NCI-H2227 (cell line): ENCODE data around the gene AQP12B.

Experiments used
- DNase-seq: peaks from one replicate; lab custom pipeline; 2025; ENCODE audit not compliant: unreplicated experiment; lab: John Stamatoyannopoulos, UW

The AQP12B gene

GRCh38 chr2:240636563-240637115 lies 46.0 kb downstream of the AQP12B start:
- no peak for DNase-seq

GRCh38 chr2:240635998-240636547 lies 46.6 kb downstream of the AQP12B start:
- no peak for DNase-seq

- DNase-seq, result no peak
Observed at GRCh38 chr2:240635121-240635997, 47.3 kb downstream of the AQP12B start.

- no peak for DNase-seq
Observed at GRCh38 chr2:240632306-240632721, 50.4 kb downstream of the AQP12B start.

GRCh38 chr2:240631548-240632305 lies 51.0 kb downstream of the AQP12B start:
- DNase-seq, result no peak

GRCh38 chr2:240630771-240631547 lies 51.7 kb downstream of the AQP12B start:
- DNase-seq, result no peak

GRCh38 chr2:240629968-240630770 lies 52.5 kb downstream of the AQP12B start:
- DNase-seq, result no peak

GRCh38 chr2:240629619-240629967 lies 53.1 kb downstream of the AQP12B start:
- DNase-seq, result no peak

GRCh38 chr2:240628808-240629618 lies 53.7 kb downstream of the AQP12B start:
- DNase-seq, result no peak

- no peak for DNase-seq
Observed at GRCh38 chr2:240628507-240628807, 54.2 kb downstream of the AQP12B start.

- DNase-seq, result no peak
Observed at GRCh38 chr2:240627736-240628506, 54.8 kb downstream of the AQP12B start.

- no peak for DNase-seq
Observed at GRCh38 chr2:240626531-240627300, 56.0 kb downstream of the AQP12B start.
